ENCODE data around the gene SCYL1.

The SCYL1 gene

GRCh38 chr11:65575568-65576231 lies 50.8 kb downstream of the SCYL1 start, which contains the start of gene EHBP1L1:
Gene EHBP1L1, plus strand, starts transcription at chr11:65576053. Its CDS starts 250 bp downstream, at chr11:65576303.
- TF ChIP-seq CTCF (IDR thresholded peaks at IDR 0.05; ENCODE audit: low read depth, low read length), result no peak
- H3K4me3 ChIP-seq (replicated peaks in 1 of 2; ENCODE audit: low read depth in 2 of 2, low read length in 2 of 2), result peak within 1 kb of the TSS; percentile 56 to 74
- peak; percentile 58 to 65 for DNase-seq (ENCODE audit: low read depth in 2 of 2)

- no peak for DNase-seq (ENCODE audit: low read depth in 2 of 2)
- TF ChIP-seq CTCF (IDR thresholded peaks at IDR 0.05; ENCODE audit: low read depth, low read length), result no peak
- peak overlapping the region; percentile 56 to 74 for H3K4me3 ChIP-seq (replicated peaks in 1 of 2; ENCODE audit: low read depth in 2 of 2, low read length in 2 of 2)
Observed at GRCh38 chr11:65576232-65576866, 51.5 kb downstream of the SCYL1 start.

GRCh38 chr11:65576867-65577755 lies 52.2 kb downstream of the SCYL1 start:
- DNase-seq (ENCODE audit: low read depth in 2 of 2), result peak; percentile 64 to 70
- H3K4me3 ChIP-seq (replicated peaks in 1 of 2; ENCODE audit: low read depth in 2 of 2, low read length in 2 of 2), result peak overlapping the region; percentile 56 to 74
- TF ChIP-seq CTCF (IDR thresholded peaks at IDR 0.05; ENCODE audit: low read depth, low read length), result no peak

GRCh38 chr11:65577756-65578109 lies 52.9 kb downstream of the SCYL1 start:
- peak overlapping the region; percentile 56 to 74 for H3K4me3 ChIP-seq (replicated peaks in 1 of 2; ENCODE audit: low read depth in 2 of 2, low read length in 2 of 2)
- TF ChIP-seq CTCF (IDR thresholded peaks at IDR 0.05; ENCODE audit: low read depth, low read length), result no peak
- no peak for DNase-seq (ENCODE audit: low read depth in 2 of 2)

- no peak for DNase-seq (ENCODE audit: low read depth in 2 of 2)
- no peak for TF ChIP-seq CTCF (IDR thresholded peaks at IDR 0.05; ENCODE audit: low read depth, low read length)
- peak overlapping the region in 1 of 2 donors; percentile 56 for H3K4me3 ChIP-seq (replicated peaks in 1 of 2; ENCODE audit: low read depth in 2 of 2, low read length in 2 of 2)
Observed at GRCh38 chr11:65578134-65578533, 53.3 kb downstream of the SCYL1 start.

GRCh38 chr11:65578667-65579066 lies 53.8 kb downstream of the SCYL1 start:
- no peak for DNase-seq (ENCODE audit: low read depth in 2 of 2)
- H3K4me3 ChIP-seq (replicated peaks in 1 of 2; ENCODE audit: low read depth in 2 of 2, low read length in 2 of 2), result no peak overlapping the region
- TF ChIP-seq CTCF (IDR thresholded peaks at IDR 0.05; ENCODE audit: low read depth, low read length), result no peak
